Bone marrow (tissue), 2 donors: ENCODE measurements around the gene AP3M1.
"Not testable (repeated sequence)": the region's sequence is repeated elsewhere in the genome, so short reads cannot be mapped to it uniquely, and the experiment has no call there.

Experiments
- DNase-seq, 2 donors: peaks; one replicate each; lab custom pipeline; 2025; lab: John Stamatoyannopoulos, UW

Gene AP3M1

GRCh38 chr10:74163319-74164068, 12.9 kb upstream of the AP3M1 start:
- peak in 1 of 2 donors; percentile 19 for DNase-seq

- no peak for DNase-seq
These were observed 9.4 kb upstream of the AP3M1 start for GRCh38 chr10:74160013-74160412.

GRCh38 chr10:74156919-74157289, 6.3 kb upstream of the AP3M1 start:
- peak in 1 of 2 donors; percentile 72 for DNase-seq

- DNase-seq = no peak
These were observed 3.0 kb upstream of the AP3M1 start for GRCh38 chr10:74153676-74154075.

GRCh38 chr10:74153123-74153522, 2.5 kb upstream of the AP3M1 start:
- no peak for DNase-seq

GRCh38 chr10:74151879-74152722, 1.5 kb upstream of the AP3M1 start:
- no peak for DNase-seq

GRCh38 chr10:74150990-74151878, 606 bp upstream of the AP3M1 start, which contains the start of gene ADK:
Gene ADK (plus strand): TSS chr10:74151221. CDS start chr10:74151279, 58 bp downstream.
- DNase-seq = peak; percentile 95 to 99

- DNase-seq = not testable (repeated sequence)
These were observed 3.6 kb downstream of the AP3M1 start for GRCh38 chr10:74146980-74147379.

- DNase-seq = no peak
These were observed 5.5 kb downstream of the AP3M1 start for GRCh38 chr10:74145133-74145532.

GRCh38 chr10:74140553-74140952, 10.1 kb downstream of the AP3M1 start:
- no peak for DNase-seq

GRCh38 chr10:74139981-74140380, 10.6 kb downstream of the AP3M1 start:
- DNase-seq = no peak

- DNase-seq = not testable (repeated sequence)
These were observed 12.0 kb downstream of the AP3M1 start for GRCh38 chr10:74138596-74138995.

GRCh38 chr10:74137992-74138391, 12.6 kb downstream of the AP3M1 start:
- no peak for DNase-seq

GRCh38 chr10:74135452-74135851, 15.2 kb downstream of the AP3M1 start:
- no peak for DNase-seq

- no peak for DNase-seq
These were observed 16.5 kb downstream of the AP3M1 start for GRCh38 chr10:74133923-74134820.

- DNase-seq = no peak
These were observed 27.5 kb downstream of the AP3M1 start for GRCh38 chr10:74123081-74123480.

GRCh38 chr10:74122060-74122459, 28.6 kb downstream of the AP3M1 start:
- no peak for DNase-seq

- no peak for DNase-seq
These were observed 29.3 kb downstream of the AP3M1 start for GRCh38 chr10:74121368-74121767.

- DNase-seq = no peak
These were observed 29.7 kb downstream of the AP3M1 start for GRCh38 chr10:74120911-74121310.

- DNase-seq = no peak
These were observed 31.8 kb downstream of the AP3M1 start for GRCh38 chr10:74118804-74119203.

- no peak for DNase-seq
These were observed 32.9 kb downstream of the AP3M1 start for GRCh38 chr10:74117738-74118137.
